Endometrial microvascular endothelial cells (primary cell): ENCODE results near the gene GLP2R. TPM values are rescaled to one million over a fixed set of nuclear protein-coding genes. Genes with fewer than 3 reads are reported as not detected.

Experiments
- in situ Hi-C: cut with HindIII; loops from 2 replicates; pipeline ENCODE4 v1.10.0; 2017; ENCODE audit warnings: low sequenced_read_pairs, low pct_unique_long_range_greater_than_20kb; ENCODE audit errors: inconsistent ontology term
- total RNA-seq: library from RNA; depleted of rRNA; stranded (reverse); fragments of >200 nt; gene quantifications from one replicate; pipeline ENCODE4 v1.2.3, GENCODE V29; 2015; ENCODE audit errors: inconsistent ontology term

GLP2R gene
- total RNA-seq, 1 donor from 2014 or later, result not detected

DNA sequence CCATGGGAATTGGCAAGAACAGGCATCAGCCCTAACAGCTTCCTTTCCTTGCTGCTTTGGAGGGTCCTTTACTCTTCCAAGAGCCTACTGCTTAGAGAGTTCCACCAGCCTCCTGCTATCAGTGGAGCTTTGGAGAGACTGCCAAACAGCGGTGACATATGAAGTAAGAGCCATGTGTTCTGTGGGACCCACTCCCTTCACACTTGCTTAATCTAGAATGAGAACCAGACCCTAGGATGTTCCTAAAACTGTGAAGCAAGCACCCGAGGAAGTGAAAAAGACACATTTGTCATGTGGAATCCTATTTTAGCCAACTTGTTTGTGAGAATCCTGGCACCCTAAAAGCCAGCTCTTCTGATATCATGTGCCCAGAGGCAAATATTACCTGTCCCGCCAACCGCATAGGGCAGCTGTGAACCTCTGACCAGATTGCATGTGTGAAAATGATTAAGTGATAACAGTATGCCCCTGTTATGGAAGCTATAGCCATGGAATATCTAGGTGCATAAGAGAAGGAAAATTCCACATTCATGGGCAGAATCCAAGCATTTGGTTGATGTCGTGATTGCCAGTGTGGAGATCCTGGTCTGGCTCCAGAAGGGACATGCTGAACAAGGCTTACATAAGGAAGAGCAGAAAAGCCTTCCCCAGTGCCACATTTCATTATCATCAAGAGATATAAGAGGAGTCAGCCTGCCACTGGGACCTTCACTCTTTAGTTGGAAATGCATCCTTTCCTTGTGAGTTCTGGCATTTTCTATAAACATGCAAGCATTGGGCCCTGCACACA, 60.6 kb downstream of the GLP2R start:
- in situ Hi-C loops, result no loop called here

DNA sequence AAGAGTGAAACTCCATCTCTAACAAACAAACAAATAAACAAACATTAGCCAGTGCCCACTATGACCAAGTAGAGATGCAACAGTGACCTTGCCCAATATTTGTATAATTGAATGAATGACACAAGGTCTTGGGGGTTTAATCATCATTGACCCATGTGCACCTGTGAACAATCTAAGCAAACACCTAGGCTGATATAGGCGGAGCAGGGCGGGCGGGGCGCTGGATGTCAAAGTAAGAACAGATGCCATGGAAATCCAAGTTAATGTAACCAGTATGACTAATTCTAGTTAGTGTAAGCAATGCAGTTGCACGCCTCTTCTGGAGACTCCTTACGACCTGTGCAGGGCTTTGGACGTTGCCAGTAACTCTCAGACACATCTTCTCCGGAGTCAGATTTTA, 61.8 kb downstream of the GLP2R start:
- in situ Hi-C loops, result no loop called here

DNA sequence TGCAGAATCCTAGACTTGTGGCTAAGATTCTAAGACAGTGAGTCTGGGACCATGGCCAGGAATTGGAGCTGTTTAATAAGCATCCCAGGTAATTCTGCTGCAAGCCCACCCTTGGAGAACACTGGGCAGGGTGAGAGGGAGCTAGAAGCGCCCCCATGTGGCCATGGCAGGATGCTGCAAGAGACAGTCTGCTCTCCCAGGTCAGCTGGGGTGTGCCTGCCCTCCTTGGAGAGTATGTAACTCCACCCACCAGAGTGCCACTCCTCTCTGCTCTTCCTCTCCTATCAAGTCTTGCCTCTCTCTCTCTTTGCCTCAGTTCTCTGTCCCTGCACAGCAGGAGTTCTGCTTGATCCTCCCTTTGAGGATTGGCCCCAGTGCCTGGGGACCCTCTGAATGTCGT, 64.4 kb downstream of the GLP2R start:
- in situ Hi-C loops, result no loop called here

DNA sequence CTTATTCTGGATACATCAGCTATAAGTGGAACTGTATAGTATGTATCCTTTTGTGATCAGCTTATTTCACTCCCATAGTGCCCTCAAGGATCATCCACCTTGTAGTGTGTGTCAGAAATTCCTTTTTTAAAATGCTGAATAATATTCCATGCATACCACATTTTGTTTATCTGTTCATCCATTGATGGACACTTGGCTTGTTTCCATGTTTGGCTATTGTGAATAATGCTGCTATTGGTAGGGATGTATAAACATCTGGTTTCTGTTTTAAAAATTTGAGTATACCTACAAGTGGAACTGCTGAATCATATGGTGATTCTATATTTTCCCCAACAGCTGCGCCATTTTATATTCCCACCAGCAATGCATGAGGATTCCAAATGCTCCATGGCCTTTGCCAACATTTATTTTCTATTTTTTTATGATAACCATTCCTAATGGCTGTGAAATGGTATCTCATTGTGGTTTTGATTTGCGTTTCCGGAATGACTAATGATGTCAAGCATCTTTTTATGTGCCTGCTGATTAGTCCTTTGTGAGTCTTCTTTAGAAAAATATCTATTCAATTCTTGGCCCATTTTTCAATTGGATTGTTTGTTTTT, 67.8 kb downstream of the GLP2R start:
- in situ Hi-C loops, result no loop called here

DNA sequence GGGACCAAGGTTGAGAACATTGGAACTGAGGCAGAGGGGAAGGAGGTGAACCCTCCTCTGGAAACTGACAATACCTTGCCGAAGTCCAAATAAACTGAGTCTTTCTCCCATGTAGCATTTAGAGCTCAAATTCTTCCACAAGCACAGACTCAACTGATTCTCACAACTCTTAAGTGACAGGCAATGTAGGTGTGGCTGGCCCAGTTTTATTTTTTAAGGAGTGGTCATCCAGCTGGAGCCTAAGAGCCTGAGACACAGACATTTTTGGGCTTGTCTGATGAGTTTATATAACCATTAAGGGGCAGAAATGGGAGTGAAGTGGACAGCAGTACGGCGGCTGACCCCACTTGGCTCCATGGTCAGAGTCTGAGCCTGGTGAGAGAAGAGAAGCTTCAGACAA, 68.5 kb downstream of the GLP2R start:
- in situ Hi-C loops, result no loop called here

DNA sequence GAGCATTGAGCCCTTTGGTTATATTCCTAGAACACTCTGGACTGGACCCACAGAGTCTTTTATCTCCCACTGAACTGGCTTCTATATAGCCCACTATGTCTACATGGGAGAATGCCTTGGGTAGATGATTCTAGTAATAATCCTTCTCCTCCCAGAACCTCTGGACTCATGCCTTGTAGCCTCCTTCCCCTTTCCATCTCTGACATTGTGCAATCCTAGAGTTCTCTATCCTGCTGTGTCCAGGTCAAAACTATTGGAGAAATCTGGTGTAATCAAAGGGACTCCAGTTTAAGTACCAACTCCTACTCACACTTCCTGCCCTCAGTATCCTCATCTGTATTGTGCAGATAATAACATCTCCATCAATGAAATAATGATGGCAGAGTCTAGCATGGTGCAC, 70.2 kb downstream of the GLP2R start:
- in situ Hi-C loops, result no loop called here

DNA sequence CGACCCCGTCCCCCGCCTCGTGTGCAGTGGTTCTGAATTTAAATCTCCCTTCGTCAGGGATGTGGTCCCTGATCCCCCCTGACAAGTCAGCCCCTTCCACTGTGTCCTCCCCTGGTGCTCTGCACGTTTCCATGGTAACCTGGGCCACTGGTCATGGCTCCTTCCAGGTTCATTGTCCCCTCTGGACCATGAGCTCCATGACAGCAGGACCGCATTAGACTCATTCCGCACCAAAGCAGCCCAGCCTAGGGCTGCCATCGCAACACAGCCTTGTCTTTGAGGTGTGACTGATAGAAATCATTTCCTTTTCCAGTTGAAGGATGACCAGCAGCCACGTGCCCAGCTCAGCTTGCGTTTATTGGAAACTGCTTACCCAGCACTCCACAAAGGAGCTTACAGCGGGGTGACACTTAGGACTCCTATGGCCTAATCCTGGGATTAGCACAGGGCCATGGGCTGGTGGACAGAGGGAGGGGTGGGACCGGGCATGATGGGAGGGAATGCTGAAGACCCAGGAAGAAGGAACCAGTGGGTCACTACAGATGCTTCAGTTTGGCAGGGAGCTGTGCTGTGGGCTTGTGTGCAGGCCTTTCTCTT, 71.7 kb downstream of the GLP2R start:
- in situ Hi-C loops, result no loop called here

DNA sequence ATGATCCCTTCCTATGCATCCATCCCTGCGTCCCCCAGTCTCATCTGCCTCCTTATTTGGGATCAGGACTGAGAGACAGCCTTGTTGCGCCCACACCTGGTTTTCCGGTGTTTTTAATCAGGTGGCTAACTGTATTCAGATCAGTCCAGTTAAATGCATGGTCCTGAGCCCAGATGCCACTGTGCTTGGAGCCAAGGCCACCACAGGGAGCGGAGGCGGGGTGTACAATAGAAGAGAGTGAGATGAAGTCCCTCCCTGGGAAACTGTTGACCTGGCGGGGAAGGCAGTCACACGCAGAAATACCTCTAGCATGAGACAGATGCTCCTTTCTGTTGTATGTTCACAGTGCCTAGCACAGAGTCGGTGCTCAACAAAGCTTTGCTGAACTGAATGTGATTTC, 73.1 kb downstream of the GLP2R start:
- in situ Hi-C loops, result no loop called here

DNA sequence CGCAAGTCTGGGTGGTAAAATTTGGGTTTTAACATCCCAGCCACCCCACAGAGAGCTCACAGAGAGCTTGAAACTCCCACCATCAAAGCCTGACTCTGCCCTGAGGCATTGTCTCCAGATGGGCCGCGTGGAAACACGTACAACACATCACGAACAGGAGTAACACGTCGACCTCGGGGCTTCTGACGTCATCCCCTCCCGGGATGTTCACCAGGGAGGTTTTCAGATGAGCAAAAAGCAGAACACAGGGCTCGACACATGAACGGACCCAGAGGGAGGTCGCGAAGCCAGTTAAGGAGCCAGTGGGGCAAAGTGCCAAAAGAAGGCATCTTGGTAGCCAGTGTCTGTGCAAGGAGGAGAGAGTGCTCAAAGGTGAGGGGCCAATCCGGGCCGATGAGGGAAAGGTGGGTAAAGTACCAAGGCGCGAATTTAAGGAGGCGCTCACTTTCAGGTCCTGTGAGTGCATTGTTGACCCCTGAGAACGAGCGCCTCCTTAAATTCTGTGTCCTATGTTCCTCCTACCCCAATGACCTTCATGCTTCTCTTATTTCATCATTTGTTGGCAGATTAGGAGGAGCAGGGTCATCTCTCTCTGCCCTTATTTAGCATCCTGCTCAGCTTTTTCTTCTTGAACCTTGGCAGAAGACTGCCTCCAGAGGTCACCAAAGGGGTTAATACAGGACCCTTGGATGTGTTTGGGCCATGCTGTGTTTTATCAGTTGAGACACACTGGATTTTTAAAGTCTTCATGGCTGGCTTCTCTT, 73.7 kb downstream of the GLP2R start:
- in situ Hi-C loops, result no loop called here

DNA sequence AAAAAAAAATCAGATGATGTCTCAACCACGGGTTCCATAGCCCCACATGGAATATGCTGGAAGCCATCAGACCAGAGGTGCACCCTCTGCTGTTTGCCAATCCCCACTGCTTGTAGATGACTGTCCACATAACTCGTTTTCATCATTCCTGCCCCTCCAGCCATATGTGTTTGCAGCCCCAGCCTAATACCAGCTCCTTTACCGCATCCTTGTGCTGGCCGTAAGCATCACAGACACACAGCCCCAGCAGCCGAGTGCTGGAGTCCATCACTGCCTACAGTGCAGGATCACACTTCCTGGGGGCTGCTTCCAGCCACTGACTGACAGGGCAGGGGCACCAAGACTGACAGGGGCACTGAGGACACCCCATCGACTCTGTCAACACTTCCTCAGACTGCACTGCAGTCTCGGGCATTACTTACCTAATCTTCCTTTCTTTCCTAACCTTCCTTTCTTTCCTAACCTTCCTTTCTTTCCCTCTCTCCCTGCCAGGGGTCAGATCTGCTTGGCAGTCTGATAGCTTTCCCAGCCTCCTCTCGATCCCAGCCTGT, 74.4 kb downstream of the GLP2R start:
- in situ Hi-C loops, result no loop called here

DNA sequence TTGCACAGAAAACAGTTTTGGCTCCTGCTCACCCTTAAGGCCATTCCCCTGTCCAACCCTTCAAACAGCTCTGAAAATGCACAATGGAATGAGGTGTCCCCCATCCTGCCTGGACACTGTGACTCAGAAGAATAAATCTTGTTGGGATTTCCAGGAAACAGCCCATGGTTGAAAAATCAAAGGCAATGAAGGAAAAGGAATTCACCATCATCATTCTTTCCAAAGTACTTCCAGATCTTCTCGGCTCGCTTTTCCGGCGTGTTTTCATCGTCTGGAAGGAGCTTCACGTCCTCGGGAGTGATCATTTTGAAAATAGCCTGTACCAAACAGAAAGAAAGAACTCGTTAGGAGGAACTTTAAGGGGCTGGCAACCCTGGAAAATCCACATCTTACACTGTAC, 75.1 kb downstream of the GLP2R start:
- in situ Hi-C loops, result no loop called here

DNA sequence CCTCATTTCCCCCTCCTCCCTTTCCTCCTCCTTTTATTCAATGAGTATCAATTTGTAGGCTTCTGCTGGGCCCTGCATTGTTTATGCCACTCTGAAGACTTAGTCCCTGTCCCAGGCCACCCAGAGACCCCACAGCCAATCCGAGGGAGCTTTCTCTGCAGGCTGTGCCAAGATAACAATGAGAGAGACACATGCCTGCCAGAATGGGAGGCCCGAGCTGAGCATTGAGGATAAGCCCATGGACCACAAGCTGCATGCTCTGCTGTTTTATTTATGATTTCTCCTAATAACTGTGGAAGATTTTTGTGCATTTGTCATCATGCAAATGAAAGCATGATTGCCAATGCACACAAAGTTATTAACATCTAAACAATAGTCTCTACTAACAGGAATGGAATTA, 76.4 kb downstream of the GLP2R start:
- in situ Hi-C loops, result no loop called here

DNA sequence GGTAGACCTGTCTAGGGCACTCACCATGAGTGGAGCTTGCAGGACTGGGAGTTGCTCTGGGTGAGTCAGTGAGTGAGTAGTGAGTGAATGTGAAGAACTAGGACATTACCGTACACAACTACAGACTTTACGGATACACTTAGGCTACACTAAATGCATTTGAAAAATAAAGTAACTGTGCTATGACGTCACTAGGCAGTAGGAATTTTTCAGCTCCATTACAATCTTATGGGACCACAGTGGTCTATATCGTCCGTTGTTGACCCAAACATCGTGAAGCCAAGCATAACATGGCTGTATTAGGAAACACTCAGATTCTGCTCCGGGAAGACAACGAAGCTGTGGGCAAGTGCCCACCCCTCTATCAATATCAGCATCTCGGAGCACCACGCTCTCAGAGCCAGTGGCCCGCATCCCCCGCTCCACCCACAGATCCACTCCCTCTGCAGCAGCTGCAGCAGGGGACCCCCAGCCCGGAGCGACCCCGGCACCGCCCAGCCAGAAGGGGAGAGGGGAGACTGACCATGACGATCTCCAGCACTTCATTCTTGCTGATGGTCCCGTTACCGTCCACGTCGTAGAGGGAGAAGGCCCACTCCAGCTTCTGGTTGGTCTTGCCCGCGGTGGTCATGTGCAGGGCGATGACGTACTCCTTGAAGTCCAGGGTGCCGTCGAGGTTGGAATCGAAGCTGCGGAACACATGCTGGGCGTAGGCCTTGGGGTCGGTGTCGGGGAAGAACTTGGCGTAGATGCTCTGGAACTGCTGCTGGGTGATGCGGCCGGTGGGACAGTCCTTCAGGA, 78.8 kb downstream of the GLP2R start:
- in situ Hi-C loops, result no loop called here

DNA sequence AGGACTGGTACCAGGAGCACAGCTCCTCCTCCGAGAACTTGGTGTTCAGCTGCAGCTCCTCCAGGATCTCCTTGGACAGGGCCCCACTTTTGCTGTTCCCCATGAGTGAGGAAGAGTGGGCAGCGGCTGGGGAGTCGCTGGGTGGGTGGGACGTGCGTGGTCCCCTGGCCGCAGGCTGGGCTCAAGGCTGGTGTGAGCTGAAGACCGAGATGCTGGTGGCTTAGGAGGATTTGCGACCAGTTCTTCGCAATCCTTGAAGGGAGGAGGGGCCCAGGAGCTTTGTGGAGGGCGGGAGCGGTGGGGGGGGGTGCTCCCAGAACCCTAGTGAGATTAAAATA, 79.3 kb downstream of the GLP2R start, which contains the start of gene RCVRN:
TSS of gene RCVRN (minus strand) at position 194 of the 338 bp plus-strand sequence. CDS start at position 103, 91 bp downstream.
- in situ Hi-C loops, result no loop called here

DNA sequence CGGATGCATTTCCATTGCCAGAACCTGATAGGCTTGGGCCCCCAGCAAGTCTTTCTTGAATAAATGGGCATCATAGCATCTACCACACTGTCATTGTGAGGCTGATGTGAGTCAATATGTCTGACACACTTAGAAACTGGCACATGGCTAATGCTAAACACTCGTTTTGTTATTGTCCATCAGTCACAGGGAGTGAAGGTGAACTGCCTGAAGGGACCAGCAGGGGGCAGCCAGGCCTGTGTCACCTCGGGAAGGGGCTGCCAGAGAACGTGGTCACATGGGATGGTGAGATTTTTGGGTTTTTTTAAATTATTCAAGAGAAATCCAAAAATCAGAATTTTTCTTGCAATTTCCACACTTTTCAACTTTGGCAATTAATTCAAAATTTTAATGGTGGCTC, 80.2 kb downstream of the GLP2R start:
- in situ Hi-C loops, result no loop called here

DNA sequence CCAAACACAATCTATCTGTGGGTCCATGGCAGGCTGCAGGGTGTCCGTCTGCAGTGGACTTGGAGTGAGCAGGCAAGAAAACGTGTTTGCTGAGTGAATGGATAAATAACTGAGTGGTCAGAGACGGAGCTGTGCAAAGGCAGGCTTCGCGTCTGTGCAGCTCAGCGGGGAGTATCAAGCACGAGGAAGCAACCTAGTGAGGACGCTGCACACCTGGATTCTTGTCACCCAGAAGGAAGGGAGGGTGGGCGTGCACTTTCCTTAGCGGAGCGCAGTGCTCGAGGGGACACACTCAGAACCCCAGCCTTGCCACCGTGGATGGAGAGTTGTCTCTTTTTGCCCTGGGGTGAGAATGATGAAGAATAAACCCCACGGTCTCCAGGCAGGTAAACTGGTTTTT, 80.9 kb downstream of the GLP2R start:
- in situ Hi-C loops, result no loop called here

DNA sequence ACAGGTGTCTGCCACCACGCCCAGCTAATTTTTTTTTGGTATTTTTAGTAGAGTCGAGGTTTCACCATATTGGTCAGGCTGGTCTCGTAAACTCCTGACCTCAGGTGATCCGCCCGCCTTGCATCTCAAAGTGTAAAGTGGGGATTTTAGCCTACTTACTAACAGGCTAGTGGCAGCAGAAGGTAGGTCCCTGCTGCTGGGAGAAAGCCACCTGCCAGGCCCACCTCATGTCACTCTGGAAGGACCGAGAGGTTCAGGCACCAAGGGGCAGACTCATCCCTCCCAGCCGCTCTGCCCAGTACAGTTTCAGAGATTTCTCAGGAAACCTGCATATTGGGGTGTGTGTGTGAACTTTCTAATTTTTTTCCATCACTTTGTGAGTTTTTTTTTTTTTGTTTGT, 81.4 kb downstream of the GLP2R start:
- in situ Hi-C loops, result no loop called here

DNA sequence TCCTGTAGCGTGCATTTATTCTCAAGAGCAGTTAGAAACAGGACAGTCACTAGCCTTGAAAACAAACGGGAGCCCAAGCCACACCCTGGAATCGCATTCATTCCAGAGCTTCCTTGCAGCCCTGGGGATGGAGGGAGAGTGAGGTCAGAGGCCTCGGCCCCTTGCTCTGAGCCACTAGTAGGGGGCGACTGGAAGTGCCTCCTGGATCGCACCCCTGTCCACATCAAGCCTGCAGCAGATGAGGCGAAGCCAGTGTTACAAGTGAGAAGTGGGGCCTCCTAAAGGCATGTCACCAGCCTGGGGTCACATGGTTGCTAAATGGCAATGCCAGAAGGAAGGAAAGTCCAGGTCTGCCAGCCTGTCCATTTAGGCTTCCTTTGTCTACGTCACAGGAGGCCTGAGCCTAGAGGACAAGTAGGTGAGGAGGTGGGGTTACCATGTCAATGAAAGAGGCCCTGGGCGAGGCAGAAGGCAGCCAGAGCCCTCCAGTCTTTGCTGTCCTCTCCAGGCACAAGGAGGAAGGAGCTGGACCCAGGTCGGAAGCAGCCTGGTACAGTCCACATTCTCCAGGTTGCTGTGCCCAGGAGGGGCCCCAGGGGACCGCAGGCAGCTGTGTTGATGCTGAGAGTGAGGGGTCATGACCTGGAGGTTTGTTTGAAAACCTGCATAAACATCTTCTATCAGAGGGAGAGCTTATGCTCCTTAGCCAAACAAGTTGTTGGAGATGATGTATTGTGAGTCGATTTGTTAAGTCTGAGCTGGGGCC, 82.3 kb downstream of the GLP2R start:
- in situ Hi-C loops, result no loop called here
